Activated CD8-positive, alpha-beta memory T cell treated with anti-CD3 and anti-CD28 coated beads for 36 hours (primary cell): ENCODE measurements around the gene MYL4. TPM values are rescaled to one million over a fixed set of nuclear protein-coding genes. Genes with fewer than 3 reads are reported as not detected.
"Not testable (repeated sequence)": the region's sequence is repeated elsewhere in the genome, so short reads cannot be mapped to it uniquely, and the experiment has no call there.

Experiments used
- CTCF ChIA-PET: fragments of 350-600 bp; sonication (Branson Sonifier 250); formaldehyde crosslinking; loops from one replicate; lab custom pipeline; 2021; ENCODE audit warnings: antibody characterized with exemption; lab: Charles Lee
- POLR2A ChIA-PET: fragments of 350-600 bp; sonication (Branson Sonifier 250); formaldehyde crosslinking; loops from one replicate; lab custom pipeline; 2021; ENCODE audit warnings: antibody characterized with exemption; lab: Charles Lee
- total RNA-seq, 2 experiments: library from RNA; stranded (reverse); gene quantifications; one replicate each; pipeline ENCODE4 v1.2.3, GENCODE V29; 2021

MYL4 gene
- total RNA-seq, 2 experiments from 2014 or later, result not detected

DNA sequence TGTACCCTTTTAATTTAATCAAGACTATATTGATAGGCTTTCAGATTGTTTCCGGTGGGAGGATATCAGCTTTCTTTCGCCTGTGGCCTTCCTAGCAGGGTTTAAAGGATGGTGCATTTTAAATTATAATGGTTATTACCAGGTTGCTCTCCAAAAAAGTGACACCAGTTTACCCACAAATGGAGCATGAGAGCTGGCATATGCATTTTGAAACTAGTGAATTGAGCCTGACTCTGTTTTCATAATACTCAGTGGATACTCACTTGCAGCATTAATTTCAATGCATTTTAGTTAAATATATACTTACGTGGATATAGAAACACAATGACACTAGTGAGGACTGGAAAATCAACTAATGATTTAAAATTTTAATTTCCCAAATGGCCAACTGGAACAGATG is 5.8 kb downstream of the MYL4 start:
- CTCF ChIA-PET, result no interaction called here
- POLR2A ChIA-PET, result no interaction called here

DNA sequence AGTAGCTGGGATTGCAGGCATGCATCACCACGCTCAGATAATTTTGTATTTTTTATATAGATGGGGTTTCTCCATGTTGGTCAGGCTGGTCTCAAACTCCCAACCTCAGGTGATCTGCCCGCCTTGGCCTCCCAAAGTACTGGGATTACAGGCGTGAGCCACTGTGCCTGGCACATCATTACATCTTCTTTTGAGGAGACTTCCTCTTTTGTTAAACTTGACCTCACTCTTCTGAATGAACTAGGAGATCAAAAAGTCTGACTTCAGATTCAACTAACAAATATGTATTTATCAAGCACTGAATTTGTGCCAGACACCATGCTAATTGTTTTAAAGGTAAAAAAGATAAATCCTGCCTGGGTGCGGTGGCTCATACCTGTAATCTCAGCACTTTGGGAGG is 7.7 kb downstream of the MYL4 start:
- POLR2A ChIA-PET, CTCF ChIA-PET: not testable (repeated sequence)

DNA sequence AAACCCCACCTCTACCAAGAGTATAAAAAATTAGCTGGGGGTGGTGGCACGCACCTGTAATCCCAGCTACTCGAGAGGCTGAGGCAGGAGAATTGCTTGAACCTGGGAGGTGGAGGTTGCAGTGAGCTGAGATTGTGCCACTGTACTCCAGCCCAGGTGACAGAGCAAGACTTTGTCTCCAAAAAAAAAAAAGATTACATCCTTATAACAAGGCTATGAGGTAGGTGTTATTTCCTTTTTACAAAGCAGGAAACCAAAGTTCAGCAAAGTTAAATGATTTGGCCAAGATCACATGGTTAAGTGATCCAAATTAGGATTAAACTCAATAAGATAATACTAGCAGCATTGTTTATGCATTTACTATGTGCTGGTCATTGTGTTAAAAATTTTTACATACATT is 8.1 kb downstream of the MYL4 start:
- CTCF ChIA-PET, POLR2A ChIA-PET: not testable (repeated sequence)

DNA sequence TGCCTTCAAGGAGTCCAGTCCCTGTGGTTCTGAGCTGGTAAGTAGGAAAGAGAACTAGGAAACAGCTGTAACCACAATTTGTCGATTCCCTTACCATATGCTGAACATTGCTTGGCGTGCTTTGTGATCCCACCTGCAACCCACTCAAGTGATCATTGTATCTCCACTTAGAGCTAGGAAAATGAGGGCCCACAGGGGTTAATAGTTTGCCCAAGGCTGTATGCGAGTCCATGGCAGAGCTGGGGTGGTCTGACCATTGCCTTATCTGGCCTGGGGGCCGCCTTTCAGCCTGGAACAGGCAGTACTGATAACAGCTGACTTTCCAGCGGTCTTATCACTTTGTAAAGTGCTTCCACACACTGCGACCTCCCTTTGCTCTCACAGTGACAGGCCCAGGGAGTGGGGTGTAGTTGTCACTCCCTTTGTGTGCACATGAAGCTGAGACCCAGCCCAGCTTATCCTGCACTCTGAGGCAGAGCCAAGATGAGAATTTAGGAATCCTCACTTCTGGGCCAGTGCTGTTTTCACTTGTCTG is 9.8 kb downstream of the MYL4 start:
- POLR2A ChIA-PET, result interaction anchor here (0.6 kb wide), 1 partner anchor 254 kb away, joined by 3 read pairs; no protein-coding TSS in a partner anchor
- CTCF ChIA-PET, result interaction anchor here (0.7 to 1.3 kb wide), 2 partner anchors 10 to 13 kb away, joined by 3 read pairs; no protein-coding TSS in a partner anchor

DNA sequence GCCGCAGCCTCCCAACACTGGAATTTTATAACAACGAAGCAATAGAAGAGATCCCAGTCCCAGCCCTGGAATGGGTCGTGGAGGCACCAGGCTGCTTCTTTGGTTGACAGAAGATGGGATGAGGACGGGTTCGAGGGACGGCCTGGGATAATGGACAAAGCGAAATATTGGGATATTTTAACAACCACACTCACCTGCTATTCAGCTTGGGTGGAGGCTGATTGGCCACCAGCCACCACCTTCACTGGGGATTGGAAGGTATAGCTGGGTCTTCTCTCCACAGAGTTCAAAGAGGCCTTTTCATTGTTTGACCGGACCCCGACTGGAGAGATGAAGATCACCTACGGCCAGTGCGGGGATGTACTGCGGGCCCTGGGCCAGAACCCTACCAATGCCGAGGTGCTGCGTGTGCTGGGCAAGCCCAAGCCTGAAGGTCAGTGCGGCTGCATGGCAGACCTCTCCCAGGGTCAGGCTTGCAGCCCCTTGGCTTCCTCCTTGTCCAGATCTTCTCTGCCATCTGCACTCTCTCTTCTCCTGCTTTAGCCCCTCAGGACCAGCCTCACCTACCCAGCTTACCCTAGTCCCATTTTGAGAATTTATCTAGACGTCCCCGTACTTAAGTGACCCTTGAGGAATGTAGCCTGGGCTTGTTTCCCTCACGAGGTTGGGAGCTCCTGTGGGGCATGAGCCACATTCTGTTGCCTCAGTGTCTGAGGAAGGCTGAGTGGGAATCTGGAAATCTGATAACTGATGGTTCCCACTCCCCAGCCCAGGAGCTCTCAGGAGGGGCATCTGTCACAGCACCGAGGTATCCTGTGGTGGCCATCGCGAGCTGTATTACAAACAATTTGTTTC is 10.7 kb downstream of the MYL4 start:
- ChIA-PET POLR2A (interaction anchor here (0.6 to 1.6 kb wide), 3 partner anchors 16 to 104 kb away, joined by 3 to 4 read pairs (median 4); partner anchors contain the start of gene EFCAB13), CTCF (interaction anchor here (1.3 kb wide), 2 partner anchors 9 to 12 kb away, joined by 3 to 5 read pairs; no protein-coding TSS in a partner anchor)

DNA sequence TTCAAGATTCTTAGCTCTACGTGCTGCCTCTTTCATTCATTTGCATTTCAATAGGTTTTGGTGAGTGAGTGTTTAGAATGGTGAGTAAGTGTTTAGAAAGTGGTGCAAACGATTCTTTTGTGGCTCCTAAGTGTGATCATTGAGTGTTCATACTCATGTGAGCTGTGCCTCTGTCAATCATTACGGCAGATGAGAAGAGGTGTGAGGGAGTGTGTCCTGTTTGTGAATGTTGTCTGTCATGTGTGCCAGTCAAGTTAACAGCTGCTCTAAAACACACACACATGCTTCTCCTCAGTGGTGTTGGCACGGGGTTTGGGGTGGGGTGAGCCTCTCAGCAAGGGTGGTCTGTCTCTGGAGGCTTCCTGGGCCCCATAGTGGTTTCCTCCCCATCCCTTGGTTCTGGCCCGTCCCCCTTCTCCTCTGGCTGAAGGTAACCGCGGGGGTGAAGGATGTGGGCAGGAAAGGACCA is 11.4 kb downstream of the MYL4 start:
- ChIA-PET POLR2A (interaction anchor here (0.6 to 1.6 kb wide), 3 partner anchors 16 to 103 kb away, joined by 3 to 4 read pairs (median 4); partner anchors contain the start of gene EFCAB13), CTCF (interaction anchor here (1.3 kb wide), 1 partner anchor 13 kb away, joined by 5 read pairs; no protein-coding TSS in a partner anchor)

DNA sequence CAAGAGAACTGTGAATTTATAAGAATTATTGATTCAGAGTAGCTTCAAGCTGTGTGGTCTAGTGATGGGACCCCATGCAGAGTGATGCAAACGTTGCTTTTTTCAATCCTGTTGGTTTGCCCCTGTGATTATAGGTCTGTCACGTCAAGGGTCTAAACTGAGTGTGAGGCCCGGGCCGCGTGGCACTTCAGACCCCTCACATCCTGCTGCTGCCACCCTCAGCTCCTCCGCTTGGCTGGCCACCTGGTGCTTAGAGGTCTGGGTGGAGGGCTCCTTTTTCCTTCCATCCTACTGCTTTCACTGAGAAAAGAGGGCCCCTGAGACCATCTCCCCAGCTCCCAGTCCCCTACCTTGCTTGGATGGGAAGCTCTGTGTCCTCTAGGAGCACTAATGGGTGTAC is 12.0 kb downstream of the MYL4 start:
- ChIA-PET CTCF (interaction anchor here (1.3 kb wide), 1 partner anchor 13 kb away, joined by 5 read pairs; no protein-coding TSS in a partner anchor), POLR2A (interaction anchor here (1.6 kb wide), 1 partner anchor 103 kb away, joined by 4 read pairs; the partner anchor contains the start of gene EFCAB13)

DNA sequence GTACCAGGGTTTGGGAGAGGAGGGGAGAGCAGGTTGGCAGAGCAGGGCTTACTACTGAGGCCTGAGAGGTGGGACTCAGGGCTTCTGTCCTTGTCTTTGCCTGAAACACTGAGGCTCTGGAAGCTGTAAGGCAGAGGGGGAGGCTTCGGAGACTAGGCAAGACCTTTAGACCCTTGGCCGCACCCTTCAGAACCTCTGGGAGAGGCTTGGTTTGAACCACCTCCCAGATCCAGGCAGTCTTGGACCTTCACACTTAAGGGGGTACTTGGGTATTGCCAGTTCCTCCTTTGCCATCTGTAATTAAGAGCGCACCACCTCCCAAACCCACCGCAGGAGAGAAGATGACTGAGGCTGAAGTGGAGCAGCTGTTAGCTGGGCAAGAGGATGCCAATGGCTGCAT is 12.9 kb downstream of the MYL4 start:
- POLR2A ChIA-PET, result no interaction called here

DNA sequence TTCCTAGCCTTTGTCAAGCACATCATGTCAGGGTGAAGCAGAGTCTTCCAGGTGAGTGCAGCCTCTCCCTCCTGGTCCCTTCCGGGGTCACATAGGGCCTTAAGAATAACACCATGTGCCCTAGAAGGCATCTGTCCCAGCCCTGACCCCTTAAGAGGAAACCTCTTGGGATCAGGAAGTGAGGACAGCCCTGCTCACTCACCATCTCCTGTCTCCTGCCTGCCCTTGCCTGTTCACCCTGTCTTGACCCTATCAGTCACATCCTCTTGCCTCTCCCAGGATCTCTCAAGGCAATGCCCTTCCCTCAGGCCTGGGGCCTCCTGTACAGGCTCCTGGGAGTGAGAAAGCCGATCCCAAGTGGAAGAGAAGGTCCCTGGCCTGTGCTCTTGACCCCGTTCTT is 13.9 kb downstream of the MYL4 start:
- POLR2A ChIA-PET, result no interaction called here
- CTCF ChIA-PET, result no interaction called here

More for the DNA sequence above, 12.9 kb downstream of the MYL4 start:
- CTCF ChIA-PET, result no interaction called here

DNA sequence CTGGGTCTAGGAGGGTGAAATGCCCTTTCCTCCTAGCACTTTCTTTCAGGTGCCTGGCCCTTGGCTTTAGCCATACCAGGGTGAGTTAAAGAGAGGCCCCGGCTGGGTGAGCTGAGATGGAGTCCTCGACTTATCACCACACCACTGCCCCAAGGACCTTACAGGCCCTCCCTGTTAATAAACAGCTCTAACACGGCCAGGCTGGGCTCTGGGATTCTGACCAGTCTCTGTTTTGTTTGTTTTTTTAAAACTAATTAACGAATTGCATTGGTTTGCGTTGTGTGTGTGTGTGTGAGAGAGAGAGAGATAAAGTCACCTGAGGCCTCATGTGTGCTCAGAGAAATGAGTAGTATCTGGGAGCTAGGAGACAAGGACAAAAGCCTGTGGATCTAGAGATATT is 14.3 kb downstream of the MYL4 start:
- ChIA-PET POLR2A (no interaction called here), CTCF (no interaction called here)

DNA sequence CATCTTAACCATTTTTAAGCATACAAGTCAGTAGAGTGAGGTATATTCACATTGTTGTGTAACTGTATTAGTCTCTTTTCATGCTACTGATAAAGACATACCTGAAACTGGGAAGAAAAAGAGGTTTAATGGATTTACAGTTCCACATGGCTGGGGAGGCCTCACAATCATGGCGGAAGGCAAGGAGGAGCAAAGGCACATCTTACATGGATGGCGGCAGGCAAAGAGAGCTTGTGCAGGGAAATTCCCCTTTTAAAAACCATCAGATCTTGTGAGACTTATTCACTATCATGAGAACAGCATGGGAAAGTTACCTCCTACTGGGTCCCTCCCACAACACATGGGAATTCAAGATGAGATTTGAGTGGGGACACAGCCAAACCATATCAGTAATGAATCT is 14.9 kb downstream of the MYL4 start:
- CTCF ChIA-PET, POLR2A ChIA-PET: not testable (repeated sequence)

DNA sequence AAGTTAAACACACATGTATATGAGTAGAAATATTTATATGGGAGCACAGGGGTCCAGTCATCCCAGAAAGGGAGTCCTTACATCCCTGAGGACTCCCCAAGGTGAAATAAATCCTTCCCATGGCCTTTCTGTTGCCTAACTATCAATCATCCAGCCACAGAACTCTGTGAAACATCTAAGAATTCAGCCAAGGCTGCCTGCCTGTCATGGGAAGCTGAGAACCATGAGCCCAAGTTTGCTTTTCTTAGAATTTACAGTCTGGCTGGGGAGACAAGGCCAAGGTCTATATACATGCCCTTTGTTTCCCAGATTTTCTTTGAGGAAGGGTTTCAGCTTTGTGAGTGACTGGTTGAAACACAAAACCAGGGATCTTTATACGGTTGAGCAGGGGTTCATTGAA is 15.8 kb downstream of the MYL4 start:
- POLR2A ChIA-PET, result no interaction called here
- CTCF ChIA-PET, result no interaction called here

DNA sequence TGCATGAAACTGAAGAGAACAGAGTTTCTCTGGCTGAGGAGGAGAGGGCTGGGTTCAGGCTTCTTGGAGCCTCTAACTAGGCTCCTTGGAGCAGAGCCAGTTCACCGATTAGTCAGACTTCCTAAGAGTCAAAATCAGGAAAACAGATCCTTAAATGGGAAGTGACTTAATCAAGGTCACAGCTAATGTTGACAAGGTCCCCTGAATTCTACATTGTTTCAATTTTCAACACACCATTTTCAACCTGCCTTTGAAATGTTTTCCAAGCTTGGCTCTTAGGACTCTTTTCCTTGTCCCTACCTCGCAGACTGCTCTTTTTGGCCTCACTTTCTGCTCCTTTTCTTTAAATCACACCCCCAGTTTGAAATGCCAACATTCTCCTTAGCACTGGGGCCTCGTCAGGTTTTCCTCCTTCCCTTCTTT is 16.3 kb downstream of the MYL4 start:
- CTCF ChIA-PET, result no interaction called here
- POLR2A ChIA-PET, result no interaction called here

DNA sequence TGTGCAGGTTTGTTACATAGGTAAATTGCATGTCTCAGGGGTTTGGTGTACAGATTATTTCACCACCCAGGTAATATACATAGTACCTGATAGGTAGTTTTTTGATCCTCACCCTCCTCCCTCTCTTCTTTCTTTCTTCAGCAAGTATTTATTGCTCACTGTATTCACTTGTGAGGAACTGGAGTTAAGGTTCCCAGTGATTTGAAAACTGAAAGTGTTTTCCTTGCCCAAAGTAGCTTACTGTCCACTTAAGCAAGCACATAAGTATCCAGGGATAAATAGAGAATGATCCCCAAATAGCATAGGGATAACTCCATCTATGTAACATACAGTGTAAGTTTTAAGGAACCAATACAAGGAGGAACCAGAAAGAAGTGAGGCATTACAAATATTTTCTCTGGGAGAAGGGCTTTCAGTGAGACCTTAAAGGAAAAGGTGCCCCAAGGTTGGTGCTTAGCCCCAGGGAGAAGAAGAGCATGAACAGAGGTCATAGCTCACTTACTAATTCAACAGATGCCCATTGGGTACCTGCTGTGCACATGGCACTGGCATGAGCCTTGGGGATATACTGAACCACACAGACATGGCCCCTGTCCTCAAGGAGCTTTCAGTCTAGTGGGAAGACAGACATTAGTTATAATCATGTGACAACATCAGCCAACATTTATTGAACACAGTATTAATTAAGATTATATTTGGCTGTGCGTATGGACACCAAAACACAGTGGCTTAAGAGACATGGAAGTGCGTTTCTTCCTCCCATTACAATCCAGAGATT is 17.0 kb downstream of the MYL4 start:
- ChIA-PET CTCF (no interaction called here), POLR2A (no interaction called here)

DNA sequence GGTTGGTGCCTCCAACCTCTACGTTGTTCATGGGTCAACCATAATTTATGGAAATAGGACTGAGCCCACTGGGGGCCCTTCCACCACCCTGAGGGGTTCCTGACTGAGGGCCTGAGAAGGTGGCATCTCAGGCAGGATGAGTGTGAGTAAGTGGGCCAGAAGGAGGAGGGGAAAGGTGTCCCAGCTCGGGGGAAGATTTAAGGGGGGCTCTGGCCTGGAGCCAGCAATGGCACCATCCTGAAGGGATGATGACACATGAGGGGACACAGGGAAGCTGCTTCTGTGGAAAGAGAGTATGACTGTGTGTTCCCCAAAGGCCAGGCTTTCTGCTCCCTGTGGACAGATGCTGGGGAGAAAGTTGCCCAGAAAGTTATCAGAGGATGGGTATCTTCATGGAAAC is 18.7 kb downstream of the MYL4 start:
- ChIA-PET POLR2A (no interaction called here), CTCF (interaction anchor here (3.0 kb wide), 1 partner anchor 88 kb away, joined by 16 read pairs; no protein-coding TSS in a partner anchor)

DNA sequence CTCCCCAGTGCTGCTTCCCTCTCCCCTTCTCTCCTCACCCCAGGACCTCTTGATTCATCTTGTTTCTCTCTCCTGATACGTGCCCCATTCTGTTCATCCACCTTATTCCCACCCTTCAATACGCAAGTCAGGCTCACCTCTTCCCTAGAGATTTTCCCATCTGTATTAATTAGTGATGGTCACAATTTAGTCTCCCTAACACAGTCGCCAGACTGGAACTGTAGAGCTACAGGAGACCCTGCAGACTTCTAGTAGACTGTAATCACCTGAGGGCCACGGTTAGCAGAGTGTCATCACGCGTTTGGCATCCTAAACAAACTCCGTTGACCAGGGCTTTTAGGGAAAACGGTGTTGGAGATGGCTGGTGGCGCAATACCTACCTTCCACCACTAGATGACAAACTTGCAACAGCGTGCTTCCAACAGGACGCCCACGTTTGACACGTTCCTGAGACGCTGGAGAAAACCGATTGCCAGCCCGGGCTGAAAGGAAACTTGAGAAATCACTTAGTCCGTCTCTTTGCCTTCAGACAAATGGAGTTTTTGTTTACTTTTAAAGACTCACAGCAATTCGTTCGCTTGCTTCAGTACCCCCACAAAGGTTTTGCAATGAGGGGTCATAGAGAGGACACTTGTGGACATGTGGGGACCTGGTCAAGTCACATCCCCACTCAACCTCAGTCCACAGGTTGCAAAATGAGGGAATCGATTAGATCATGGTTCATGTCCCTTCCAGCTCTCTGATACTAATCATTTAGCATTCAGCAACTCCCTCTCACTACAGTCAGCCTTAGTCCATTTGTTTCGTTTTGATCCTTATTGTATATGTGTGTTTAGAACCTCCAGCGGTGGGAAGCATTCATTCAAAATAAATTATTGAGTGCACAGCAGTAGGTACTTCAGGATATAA is 20.6 kb downstream of the MYL4 start:
- POLR2A ChIA-PET, result interaction anchor here (0.9 kb wide), 1 partner anchor 94 kb away, joined by 4 read pairs; the partner anchor contains the start of gene EFCAB13

DNA sequence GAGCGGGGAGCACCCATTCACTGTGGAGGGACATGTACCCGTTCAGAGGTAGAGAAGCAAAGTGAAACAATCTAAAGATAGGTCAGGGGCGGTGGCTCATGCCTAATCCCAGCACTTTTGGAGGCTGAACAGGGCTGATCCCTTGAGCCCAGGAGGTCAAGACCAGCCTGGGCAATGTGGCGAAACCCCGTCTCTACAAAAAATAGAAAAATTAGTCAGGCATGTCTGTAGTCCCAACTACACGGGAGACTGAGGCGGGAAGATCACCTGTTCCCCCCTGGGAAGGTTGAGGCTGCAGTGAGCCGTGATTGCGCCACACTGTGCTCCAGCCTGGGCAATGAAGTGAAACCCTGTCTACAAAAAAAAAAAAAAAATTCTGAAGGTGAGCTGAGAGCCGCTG is 21.7 kb downstream of the MYL4 start:
- ChIA-PET CTCF (interaction anchor here (0.8 to 3.0 kb wide), 3 partner anchors 10 to 85 kb away, joined by 3 to 16 read pairs (median 4); no protein-coding TSS in a partner anchor), POLR2A (no interaction called here)

More for the DNA sequence above, 20.6 kb downstream of the MYL4 start:
- CTCF ChIA-PET, result interaction anchor here (0.7 to 3.0 kb wide), 8 partner anchors 10 to 130 kb away, joined by 3 to 16 read pairs (median 3); partner anchors contain the start of gene MYL4

DNA sequence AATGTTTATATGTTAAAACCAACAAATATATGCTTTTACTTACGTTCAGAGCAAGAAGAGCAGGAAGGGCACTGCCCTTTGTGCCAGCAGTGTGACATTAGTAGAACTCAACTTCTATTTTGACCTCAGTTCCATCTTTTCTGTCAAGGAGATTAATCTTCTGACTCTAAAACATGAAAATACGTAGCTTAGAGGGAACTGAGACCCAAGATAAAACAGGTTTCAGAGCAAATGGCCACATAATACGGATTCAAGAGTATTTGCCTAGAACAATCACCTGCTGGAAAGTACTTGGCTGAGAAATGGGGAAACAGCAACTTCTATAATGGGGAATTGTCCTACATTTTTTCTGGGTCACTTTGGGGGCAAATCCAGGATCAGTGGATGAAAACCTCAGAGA is 22.2 kb downstream of the MYL4 start:
- ChIA-PET CTCF (interaction anchor here (1.1 to 3.6 kb wide), 2 partner anchors 84 to 385 kb away, joined by 3 to 8 read pairs; no protein-coding TSS in a partner anchor), POLR2A (no interaction called here)
